Uterus (tissue), 2 donors: ENCODE data around the gene ZNF668.

Experiments used
- CTCF ChIP-seq, 4 experiments: fragments of 200-600 bp in 2 of 4; fragments of 450-650 bp in 2 of 4; sonication (generic) in 2 of 4; IDR thresholded peaks; one replicate each; pipeline ENCODE4 v1.5.1; 2016 to 2019; ENCODE audit warnings: antibody characterized with exemption in 4 of 4, mild to moderate bottlenecking in 2 of 4, moderate library complexity in 1 of 4
- POLR2A ChIP-seq, 2 donors: fragments of 450-650 bp; IDR thresholded peaks; one replicate each; pipeline ENCODE4 v1.6.1; 2016; ENCODE audit warnings: antibody characterized with exemption in 2 of 2, mild to moderate bottlenecking in 1 of 2, moderate library complexity in 1 of 2

DNA sequence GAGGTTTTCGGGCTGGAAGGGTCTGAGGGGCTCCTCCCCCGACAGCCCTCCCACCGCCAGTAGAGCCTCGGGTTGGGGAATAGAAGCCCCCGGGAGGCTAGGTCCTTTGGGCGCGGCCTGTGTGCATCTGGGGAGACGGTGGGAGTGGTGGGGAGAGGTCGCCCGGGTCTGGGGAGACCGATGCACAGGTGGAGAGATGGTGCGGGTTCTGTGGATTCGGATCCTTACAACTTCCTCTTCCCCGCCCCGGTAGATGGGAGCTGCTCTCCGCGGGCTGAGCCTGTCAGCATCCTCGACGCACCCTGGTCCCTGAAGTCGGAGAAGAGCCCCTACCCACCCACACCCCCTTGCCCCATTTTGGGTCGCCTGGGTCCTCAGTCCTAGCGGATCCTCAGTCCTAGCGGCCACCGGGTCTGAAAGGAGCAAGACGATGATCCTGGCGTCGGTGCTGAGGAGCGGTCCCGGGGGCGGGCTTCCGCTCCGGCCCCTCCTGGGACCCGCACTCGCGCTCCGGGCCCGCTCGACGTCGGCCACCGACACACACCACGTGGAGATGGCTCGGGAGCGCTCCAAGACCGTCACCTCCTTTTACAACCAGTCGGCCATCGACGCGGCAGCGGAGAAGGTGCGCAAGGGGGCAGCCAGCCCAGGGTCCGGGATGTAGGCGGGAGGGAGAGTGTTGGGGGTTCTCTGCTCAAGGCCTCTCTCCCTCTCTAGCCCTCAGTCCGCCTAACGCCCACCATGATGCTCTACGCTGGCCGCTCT, 34.9 kb upstream of the ZNF668 start:
- TF ChIP-seq CTCF (IDR thresholded peaks at IDR 0.05) (no peak), POLR2A (IDR thresholded peaks at IDR 0.05) (no peak)
